Tibial nerve (tissue), 4 donors: Measurements from ENCODE around the gene KCNT1.

Experiments
- EP300 ChIP-seq, 2 donors: sonication (generic); formaldehyde crosslinking; IDR thresholded peaks; one replicate each; pipeline ENCODE4 v1.6.1; 2017; ENCODE audit warnings: antibody characterized with exemption in 2 of 2, mild to moderate bottlenecking in 1 of 2
- POLR2A ChIP-seq, 2 donors: fragments of 450-650 bp; IDR thresholded peaks; one replicate each; pipeline ENCODE4 v1.6.1; 2017; ENCODE audit warnings: antibody characterized with exemption in 2 of 2, mild to moderate bottlenecking in 2 of 2, moderate library complexity in 2 of 2
- TF ChIP-seq, protein P1 (sequence below), 5 experiments: fragments of 200-600 bp in 3 of 5; fragments of 450-650 bp in 2 of 5; sonication (generic) in 3 of 5; IDR thresholded peaks; one replicate each; pipeline ENCODE4 v1.5.1; 2016 to 2019; ENCODE audit warnings: antibody characterized with exemption in 5 of 5, mild to moderate bottlenecking in 3 of 5, moderate library complexity in 2 of 5

DNA sequence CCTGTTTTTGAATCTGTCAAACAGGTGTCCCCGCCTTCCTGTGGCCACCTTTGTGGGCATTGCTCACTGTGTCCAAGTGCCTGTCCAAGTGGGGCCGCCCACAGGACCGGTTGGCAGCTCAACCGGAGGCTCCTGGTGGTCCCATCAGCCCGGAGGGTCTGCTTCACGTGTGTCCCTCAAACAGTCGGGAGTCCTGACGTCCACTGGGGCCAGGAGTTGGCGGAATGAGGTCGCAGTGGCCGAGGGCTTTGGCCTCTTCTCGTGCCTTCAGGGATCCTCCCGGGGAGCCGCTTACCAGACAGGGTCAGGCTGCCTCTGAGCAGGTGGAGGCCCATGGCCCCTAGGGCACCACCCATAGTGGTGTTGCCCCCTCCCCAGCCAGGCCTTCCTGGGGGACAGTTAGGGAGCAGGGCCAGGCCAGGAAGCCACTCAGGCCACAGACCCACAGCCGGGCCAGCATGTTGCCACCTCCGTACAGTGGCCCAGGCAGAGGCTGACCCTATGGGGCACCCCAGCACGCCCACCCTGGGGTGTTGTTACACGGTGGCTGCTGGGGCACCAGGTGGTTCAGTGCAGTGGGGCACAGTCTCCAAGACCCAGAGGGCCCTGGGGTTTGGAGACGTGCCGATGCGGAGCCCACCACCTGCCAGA is 69.5 kb downstream of the KCNT1 start:
- TF ChIP-seq, protein P1, sequence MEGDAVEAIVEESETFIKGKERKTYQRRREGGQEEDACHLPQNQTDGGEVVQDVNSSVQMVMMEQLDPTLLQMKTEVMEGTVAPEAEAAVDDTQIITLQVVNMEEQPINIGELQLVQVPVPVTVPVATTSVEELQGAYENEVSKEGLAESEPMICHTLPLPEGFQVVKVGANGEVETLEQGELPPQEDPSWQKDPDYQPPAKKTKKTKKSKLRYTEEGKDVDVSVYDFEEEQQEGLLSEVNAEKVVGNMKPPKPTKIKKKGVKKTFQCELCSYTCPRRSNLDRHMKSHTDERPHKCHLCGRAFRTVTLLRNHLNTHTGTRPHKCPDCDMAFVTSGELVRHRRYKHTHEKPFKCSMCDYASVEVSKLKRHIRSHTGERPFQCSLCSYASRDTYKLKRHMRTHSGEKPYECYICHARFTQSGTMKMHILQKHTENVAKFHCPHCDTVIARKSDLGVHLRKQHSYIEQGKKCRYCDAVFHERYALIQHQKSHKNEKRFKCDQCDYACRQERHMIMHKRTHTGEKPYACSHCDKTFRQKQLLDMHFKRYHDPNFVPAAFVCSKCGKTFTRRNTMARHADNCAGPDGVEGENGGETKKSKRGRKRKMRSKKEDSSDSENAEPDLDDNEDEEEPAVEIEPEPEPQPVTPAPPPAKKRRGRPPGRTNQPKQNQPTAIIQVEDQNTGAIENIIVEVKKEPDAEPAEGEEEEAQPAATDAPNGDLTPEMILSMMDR (IDR thresholded peaks at IDR 0.05) = no peak
- TF ChIP-seq POLR2A (IDR thresholded peaks at IDR 0.05) (no peak), EP300 (IDR thresholded peaks at IDR 0.05) (no peak)
